Measurements from ENCODE around the gene MUC4.

Gene MUC4

GRCh38 chr3:195761123-195761566, 50.6 kb downstream of the MUC4 start:
- TF ChIP-seq ARNTL (CRISPR knock-in tag; IDR thresholded peaks at IDR 0.05; ENCODE audit: borderline replicate concordance, low read depth) (no peak), BACH2 (CRISPR knock-in tag; IDR thresholded peaks at IDR 0.05; ENCODE audit: borderline replicate concordance) (no peak), ZFP3 (CRISPR knock-in tag; IDR thresholded peaks at IDR 0.05) (no peak), RARB (CRISPR knock-in tag; IDR thresholded peaks at IDR 0.05) (no peak), ZNF565 (CRISPR knock-in tag; conservative IDR thresholded peaks at IDR 0.05; ENCODE audit: low read depth) (no peak), ZC3H10 (CRISPR knock-in tag; IDR thresholded peaks at IDR 0.05) (no peak), PATZ1 (CRISPR knock-in tag; IDR thresholded peaks at IDR 0.05; ENCODE audit: borderline replicate concordance) (no peak), CSDC2 (CRISPR knock-in tag; IDR thresholded peaks at IDR 0.05) (no peak), GLIS3 (CRISPR knock-in tag; IDR thresholded peaks at IDR 0.05) (no peak), SNAI2 (CRISPR knock-in tag; IDR thresholded peaks at IDR 0.05) (no peak), POU6F1 (CRISPR knock-in tag; IDR thresholded peaks at IDR 0.05; ENCODE audit: borderline replicate concordance, low read depth) (no peak), OSR1 (CRISPR knock-in tag; IDR thresholded peaks at IDR 0.05) (no peak), ISL1 (CRISPR knock-in tag; IDR thresholded peaks at IDR 0.05) (no peak)
- TF ChIP-seq, protein P1, sequence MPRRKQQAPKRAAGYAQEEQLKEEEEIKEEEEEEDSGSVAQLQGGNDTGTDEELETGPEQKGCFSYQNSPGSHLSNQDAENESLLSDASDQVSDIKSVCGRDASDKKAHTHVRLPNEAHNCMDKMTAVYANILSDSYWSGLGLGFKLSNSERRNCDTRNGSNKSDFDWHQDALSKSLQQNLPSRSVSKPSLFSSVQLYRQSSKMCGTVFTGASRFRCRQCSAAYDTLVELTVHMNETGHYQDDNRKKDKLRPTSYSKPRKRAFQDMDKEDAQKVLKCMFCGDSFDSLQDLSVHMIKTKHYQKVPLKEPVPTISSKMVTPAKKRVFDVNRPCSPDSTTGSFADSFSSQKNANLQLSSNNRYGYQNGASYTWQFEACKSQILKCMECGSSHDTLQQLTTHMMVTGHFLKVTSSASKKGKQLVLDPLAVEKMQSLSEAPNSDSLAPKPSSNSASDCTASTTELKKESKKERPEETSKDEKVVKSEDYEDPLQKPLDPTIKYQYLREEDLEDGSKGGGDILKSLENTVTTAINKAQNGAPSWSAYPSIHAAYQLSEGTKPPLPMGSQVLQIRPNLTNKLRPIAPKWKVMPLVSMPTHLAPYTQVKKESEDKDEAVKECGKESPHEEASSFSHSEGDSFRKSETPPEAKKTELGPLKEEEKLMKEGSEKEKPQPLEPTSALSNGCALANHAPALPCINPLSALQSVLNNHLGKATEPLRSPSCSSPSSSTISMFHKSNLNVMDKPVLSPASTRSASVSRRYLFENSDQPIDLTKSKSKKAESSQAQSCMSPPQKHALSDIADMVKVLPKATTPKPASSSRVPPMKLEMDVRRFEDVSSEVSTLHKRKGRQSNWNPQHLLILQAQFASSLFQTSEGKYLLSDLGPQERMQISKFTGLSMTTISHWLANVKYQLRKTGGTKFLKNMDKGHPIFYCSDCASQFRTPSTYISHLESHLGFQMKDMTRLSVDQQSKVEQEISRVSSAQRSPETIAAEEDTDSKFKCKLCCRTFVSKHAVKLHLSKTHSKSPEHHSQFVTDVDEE (CRISPR knock-in tag; IDR thresholded peaks at IDR 0.05) = no peak
- TF ChIP-seq, protein P2, sequence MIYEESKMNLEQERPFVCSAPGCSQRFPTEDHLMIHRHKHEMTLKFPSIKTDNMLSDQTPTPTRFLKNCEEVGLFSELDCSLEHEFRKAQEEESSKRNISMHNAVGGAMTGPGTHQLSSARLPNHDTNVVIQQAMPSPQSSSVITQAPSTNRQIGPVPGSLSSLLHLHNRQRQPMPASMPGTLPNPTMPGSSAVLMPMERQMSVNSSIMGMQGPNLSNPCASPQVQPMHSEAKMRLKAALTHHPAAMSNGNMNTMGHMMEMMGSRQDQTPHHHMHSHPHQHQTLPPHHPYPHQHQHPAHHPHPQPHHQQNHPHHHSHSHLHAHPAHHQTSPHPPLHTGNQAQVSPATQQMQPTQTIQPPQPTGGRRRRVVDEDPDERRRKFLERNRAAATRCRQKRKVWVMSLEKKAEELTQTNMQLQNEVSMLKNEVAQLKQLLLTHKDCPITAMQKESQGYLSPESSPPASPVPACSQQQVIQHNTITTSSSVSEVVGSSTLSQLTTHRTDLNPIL (CRISPR knock-in tag; IDR thresholded peaks at IDR 0.05; ENCODE audit: low read depth) = no peak
- no peak for ATAC-seq

- ATAC-seq = no peak
- TF ChIP-seq, protein P1 (CRISPR knock-in tag; IDR thresholded peaks at IDR 0.05) = no peak
- TF ChIP-seq BACH2 (CRISPR knock-in tag; IDR thresholded peaks at IDR 0.05; ENCODE audit: borderline replicate concordance) (no peak), PATZ1 (CRISPR knock-in tag; IDR thresholded peaks at IDR 0.05; ENCODE audit: borderline replicate concordance) (no peak), ZFP30 (CRISPR knock-in tag; IDR thresholded peaks at IDR 0.05) (no peak), CSRNP3 (CRISPR knock-in tag; IDR thresholded peaks at IDR 0.05) (no peak), POU6F1 (CRISPR knock-in tag; IDR thresholded peaks at IDR 0.05; ENCODE audit: borderline replicate concordance, low read depth) (no peak), TOX (CRISPR knock-in tag; IDR thresholded peaks at IDR 0.05; ENCODE audit: borderline replicate concordance) (no peak), OSR1 (CRISPR knock-in tag; IDR thresholded peaks at IDR 0.05) (no peak), GLIS3 (CRISPR knock-in tag; IDR thresholded peaks at IDR 0.05) (no peak), ZNF8 (CRISPR knock-in tag; IDR thresholded peaks at IDR 0.05) (no peak), ESRRG (CRISPR knock-in tag; IDR thresholded peaks at IDR 0.05) (no peak), ISL1 (CRISPR knock-in tag; IDR thresholded peaks at IDR 0.05) (no peak), TCF4 (CRISPR knock-in tag; IDR thresholded peaks at IDR 0.05; ENCODE audit: borderline replicate concordance) (no peak), ZFP3 (CRISPR knock-in tag; IDR thresholded peaks at IDR 0.05) (no peak), CSDC2 (CRISPR knock-in tag; IDR thresholded peaks at IDR 0.05) (no peak), SNAI2 (CRISPR knock-in tag; IDR thresholded peaks at IDR 0.05) (no peak)
These were observed 51.2 kb downstream of the MUC4 start for GRCh38 chr3:195760345-195761122.
